ENCODE results near the gene MAP7D3. TPM values are rescaled to one million over a fixed set of nuclear protein-coding genes. Genes with fewer than 3 reads are reported as not detected.

Gene MAP7D3
- total and polyA plus RNA-seq, 2 of the 4 experiments (the other 2 are of a cell fraction) = 10.0 to 23.8 TPM

GRCh38 chrX:136204571-136204970, 46.6 kb downstream of the MAP7D3 start:
- peaks cover 11% of the 10 kb centered on the region for H3K4me1 ChIP-seq (ENCODE audit: control insufficient read depth, insufficient read depth, low read length)
- H4K5ac ChIP-seq (ENCODE audit: low read depth, low read length) = peak overlapping the region; percentile 78; the same call in 1 of the 2 replicates
- H3K27me3 ChIP-seq (ENCODE audit: control insufficient read depth, insufficient read depth, low read length) = no peaks in the 10 kb centered on the region; the same call in 1 of the 2 replicates
- no peak overlapping the region for H3K23ac ChIP-seq (ENCODE audit: low read depth, low read length)
- dilution Hi-C loops (cut with HindIII; ENCODE audit: low sequenced_read_pairs, unreplicated experiment) = no loop called here
- H3K18ac ChIP-seq (ENCODE audit: low read depth, low read length) = peak overlapping the region; percentile 50; the same call in 1 of the 2 replicates
- intact Hi-C loops (cut with micrococcal nuclease) = no loop called here
- 0 out of 2 replicates have a peak overlapping the region, but pooled peaks have one; percentile 64 for H3K4ac ChIP-seq (ENCODE audit: low read depth, low read length)
- no peak for TF ChIP-seq CHD1 (IDR thresholded peaks at IDR 0.05; ENCODE audit: low read depth, low read length)
- TF ChIP-seq MAZ (IDR thresholded peaks at IDR 0.05; ENCODE audit: borderline replicate concordance, low read depth, low read length) = no peak
- TF ChIP-seq MAFK (IDR thresholded peaks at IDR 0.05; ENCODE audit: low read depth, low read length) = no peak
- TF ChIP-seq BHLHE40 (IDR thresholded peaks at IDR 0.05; ENCODE audit: low read depth, low read length) = no peak
- TF ChIP-seq, protein P1, sequence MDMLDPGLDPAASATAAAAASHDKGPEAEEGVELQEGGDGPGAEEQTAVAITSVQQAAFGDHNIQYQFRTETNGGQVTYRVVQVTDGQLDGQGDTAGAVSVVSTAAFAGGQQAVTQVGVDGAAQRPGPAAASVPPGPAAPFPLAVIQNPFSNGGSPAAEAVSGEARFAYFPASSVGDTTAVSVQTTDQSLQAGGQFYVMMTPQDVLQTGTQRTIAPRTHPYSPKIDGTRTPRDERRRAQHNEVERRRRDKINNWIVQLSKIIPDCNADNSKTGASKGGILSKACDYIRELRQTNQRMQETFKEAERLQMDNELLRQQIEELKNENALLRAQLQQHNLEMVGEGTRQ (IDR thresholded peaks at IDR 0.05; ENCODE audit: low read depth, low read length) = no peak
- TF ChIP-seq NFE2L2 (IDR thresholded peaks at IDR 0.05; ENCODE audit: low read depth, low read length) = no peak
- H4K20me1 ChIP-seq (ENCODE audit: insufficient read depth, low read length) = no peaks in the 10 kb centered on the region
- H4K91ac ChIP-seq (ENCODE audit: insufficient read depth, low read depth, low read length) = peak overlapping the region; percentile 31; the same call in 1 of the 2 replicates
- H3K9ac ChIP-seq (ENCODE audit: low read depth, low read length) = no peak overlapping the region
- no peak overlapping the region for H2BK5ac ChIP-seq (ENCODE audit: low read depth, low read length, poor library complexity, severe bottlenecking)
- no peak overlapping the region; the same call in 1 of the 2 replicates for H3K14ac ChIP-seq (replicated peaks; ENCODE audit: low read depth, low read length)
- no peak overlapping the region for H2BK20ac ChIP-seq (ENCODE audit: low read depth, low read length)
- no peak overlapping the region for H2AK9ac ChIP-seq (replicated peaks; ENCODE audit: low read depth, low read length, poor library complexity)
- H2AFZ ChIP-seq (replicated peaks; ENCODE audit: low read length, poor library complexity) = no peak overlapping the region
- H2BK120ac ChIP-seq (ENCODE audit: low read depth, low read length) = peak overlapping the region; percentile 44
- ChIA-PET POLR2A (ENCODE audit: unreplicated experiment) (no interaction called here), CTCF (interaction anchor here (1.0 to 2.2 kb wide), 2 partner anchors 176 to 825 kb away, joined by 4 to 6 read pairs; no protein-coding TSS in a partner anchor)
- H3K4me3 ChIP-seq (ENCODE audit: insufficient read depth, low read depth, low read length) = no peak overlapping the region
- H3K4me2 ChIP-seq (ENCODE audit: low read depth, low read length) = no peak overlapping the region
- BruUV-seq (replicated peaks) = no TSS peak
- ATAC-seq (ENCODE audit: low read depth) (peak; percentile 31), DNase-seq (peak; percentile 57)
- in situ Hi-C loops (cut with MboI; ENCODE audit: low sequenced_read_pairs) = no loop called here
- no peaks in the 10 kb centered on the region for H3K9me3 ChIP-seq (ENCODE audit: control insufficient read depth, insufficient read depth, low read length)
- peak overlapping the region; percentile 21; the same call in 1 of the 2 replicates for H2AK5ac ChIP-seq (ENCODE audit: low read depth, low read length)
- no peak overlapping the region for H3K56ac ChIP-seq (ENCODE audit: extremely low read depth, insufficient read depth, low read length)
- peak overlapping the region; percentile 40; the same call in 1 of the 2 replicates for H3K27ac ChIP-seq (ENCODE audit: insufficient read depth, low read length)
- peak overlapping the region in 1 of 2 experiments; percentile 56; a peak in 3 of 4 replicates for H4K8ac ChIP-seq (ENCODE audit: low read depth in 2 of 2, low read length in 2 of 2)
- WGBS, 2 experiments (ENCODE audit: extremely low coverage in 2 of 2, insufficient read length in 1 of 2) = no CpG with 5 or more reads among the region's 2 CpGs
- no peaks in the 10 kb centered on the region; the same call in 1 of the 2 replicates for H3K9me1 ChIP-seq (ENCODE audit: insufficient read depth, low read length)
- peak overlapping the region; percentile 33; the same call in 2 of the 3 replicates for H2BK15ac ChIP-seq (ENCODE audit: low read depth, low read length)
- 0 out of 4 replicates have a peak, but pooled peaks cover 0 to 7% of the 10 kb centered on the region in 2 experiments for H3K79me1 ChIP-seq (ENCODE audit: low read depth in 1 of 2, low read length in 2 of 2)
- H3K36me3 ChIP-seq (ENCODE audit: control insufficient read depth, insufficient read depth, low read length) = peaks cover 22% of the 10 kb centered on the region; the same call in 1 of the 2 replicates
